Smooth muscle cell (in vitro differentiated cells): Measurements from ENCODE around the gene BOD1. TPM values are rescaled to one million over a fixed set of nuclear protein-coding genes. Genes with fewer than 3 reads are reported as not detected.

Experiments used
- DNase-seq: peaks from one replicate; lab custom pipeline; 2025; ENCODE audit not compliant: unreplicated experiment; lab: John Stamatoyannopoulos, UW
- H2AFZ ChIP-seq: fragments of 200-600 bp; sonication (generic); 2 replicates; pipeline ENCODE4 v1.6.0; 2016; ENCODE audit warnings: antibody characterized with exemption, low read depth, mild to moderate bottlenecking
- H3F3A ChIP-seq: fragments of 200-600 bp; sonication (generic); 2 replicates; pipeline ENCODE4 v1.6.0; 2017; ENCODE audit warnings: antibody characterized with exemption, low read depth
- H3K27ac ChIP-seq: fragments of 200-600 bp; sonication (generic); 2 replicates; pipeline ENCODE4 v1.5.1; 2016; ENCODE audit warnings: low read depth, mild to moderate bottlenecking
- H3K27me3 ChIP-seq: fragments of 200-600 bp; sonication (generic); 2 replicates; pipeline ENCODE4 v1.6.1; 2016; ENCODE audit warnings: low read depth, mild to moderate bottlenecking
- H3K36me3 ChIP-seq: fragments of 200-600 bp; sonication (generic); 2 replicates; pipeline ENCODE4 v1.5.1; 2016; ENCODE audit warnings: low read depth
- H3K4me1 ChIP-seq: fragments of 200-600 bp; sonication (generic); 2 replicates; pipeline ENCODE4 v1.5.1; 2016; ENCODE audit warnings: low read depth
- H3K4me2 ChIP-seq: fragments of 200-600 bp; sonication (generic); 2 replicates; pipeline ENCODE4 v1.6.0; 2016; ENCODE audit warnings: mild to moderate bottlenecking
- H3K4me3 ChIP-seq: fragments of 200-600 bp; sonication (generic); 2 replicates; pipeline ENCODE4 v1.5.1; 2016; ENCODE audit warnings: mild to moderate bottlenecking
- H3K79me2 ChIP-seq: fragments of 200-600 bp; sonication (generic); 2 replicates; pipeline ENCODE4 v1.6.0; 2016; ENCODE audit warnings: low read depth, mild to moderate bottlenecking
- H3K9ac ChIP-seq: fragments of 200-600 bp; sonication (generic); 2 replicates; pipeline ENCODE4 v1.6.0; 2016; ENCODE audit warnings: low read depth
- H3K9me3 ChIP-seq: fragments of 200-600 bp; sonication (generic); replicated peaks from 2 replicates; pipeline ENCODE4 v1.5.1; 2016; ENCODE audit warnings: low read depth
- H4K20me1 ChIP-seq: fragments of 200-600 bp; sonication (generic); 2 replicates; pipeline ENCODE4 v1.6.0; 2016; ENCODE audit warnings: low read depth
- WGBS: methylation state at CpG from one replicate; pipeline ENCODE4 v1.1.7; 2016; ENCODE audit warnings: low lambda C conversion rate; 5-methylcytosine and 5-hydroxymethylcytosine counted together
- polyA plus RNA-seq: library from polyadenylated mRNA; unstranded; fragments of >200 nt; fragmentation: Nextera tagmentation; extraction: Ambion mirVana; gene quantifications from 2 replicates; pipeline ENCODE4 v1.2.1, GENCODE V29; 2016
- total RNA-seq: library from RNA; depleted of rRNA; stranded (reverse); fragments of >200 nt; gene quantifications from 2 replicates; pipeline ENCODE4 v1.2.3, GENCODE V29; 2014
- TF ChIP-seq, protein P1 (sequence below): fragments of 200-600 bp; sonication (generic); IDR thresholded peaks from 2 replicates; pipeline ENCODE4 v1.5.1; 2017; ENCODE audit warnings: borderline replicate concordance, mild to moderate bottlenecking, antibody characterized with exemption; ENCODE audit not compliant: insufficient read depth, poor library complexity, severe bottlenecking

The BOD1 gene
- total and polyA plus RNA-seq, 2 experiments from 2014 or later = 56.5 to 58.3 TPM

DNA sequence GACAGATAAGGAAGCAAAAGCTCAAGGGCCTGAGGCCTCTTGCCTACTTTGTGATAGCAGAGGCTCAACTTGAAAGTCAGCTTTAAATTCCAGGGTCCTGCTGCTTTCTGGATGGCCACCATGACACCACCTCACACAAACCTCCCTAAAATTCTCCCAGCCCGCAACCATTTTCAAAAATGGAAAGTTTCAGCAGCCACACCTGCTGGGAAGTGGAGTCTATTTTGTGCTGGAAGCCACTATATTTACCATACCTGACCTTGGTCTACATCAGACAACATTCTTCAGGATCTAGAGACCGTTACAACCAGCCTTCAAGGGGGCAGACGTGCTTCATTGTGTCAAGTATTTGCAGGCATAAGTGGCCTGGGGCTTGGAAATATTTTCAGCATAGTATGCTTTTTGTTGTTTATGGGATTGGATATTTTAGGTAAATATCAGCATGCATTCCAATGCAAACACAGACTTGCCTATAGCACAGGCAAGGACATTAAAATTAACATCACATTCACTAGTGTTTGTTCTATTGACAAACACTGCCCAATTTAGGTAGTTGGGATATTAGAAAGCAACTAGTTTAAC, 50.9 kb downstream of the BOD1 start:
- H3K79me2 ChIP-seq = no peaks in the 10 kb centered on the region

DNA sequence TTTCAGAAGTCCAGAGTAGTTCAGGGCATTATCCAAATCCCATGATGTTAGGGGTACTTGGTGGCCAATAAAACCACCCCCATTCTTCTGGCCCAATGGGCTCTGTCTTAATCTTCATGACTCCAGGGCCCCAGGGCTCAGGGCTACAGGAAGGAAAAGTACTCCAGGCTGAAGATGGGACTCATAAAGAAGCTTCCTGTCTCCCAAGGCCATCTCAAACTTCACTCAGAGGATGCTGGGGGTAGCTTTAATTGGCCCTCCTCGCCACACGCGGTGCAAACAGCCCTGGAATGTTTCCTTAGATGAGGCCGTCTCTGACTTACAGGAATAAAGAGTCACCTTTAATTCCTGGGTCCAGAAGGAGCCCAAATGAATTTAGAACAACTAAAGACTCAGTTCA, 52.3 kb downstream of the BOD1 start:
- Histone ChIP-seq H3K4me1 (no peaks in the 10 kb centered on the region), H2AFZ (no peak overlapping the region), H3K36me3 (no peaks in the 10 kb centered on the region), H4K20me1 (no peaks in the 10 kb centered on the region), H3K27me3 (no peaks in the 10 kb centered on the region), H3K9me3 (no peaks in the 10 kb centered on the region), H3K9ac (no peak overlapping the region), H3K4me2 (no peak overlapping the region), H3K27ac (no peak overlapping the region), H3K4me3 (no peak overlapping the region), H3F3A (no peaks in the 10 kb centered on the region), H3K79me2 (no peaks in the 10 kb centered on the region)
- DNase-seq = no peak
- 75% methylated on average over 4 of the region's 4 CpGs for WGBS
- TF ChIP-seq, protein P1, sequence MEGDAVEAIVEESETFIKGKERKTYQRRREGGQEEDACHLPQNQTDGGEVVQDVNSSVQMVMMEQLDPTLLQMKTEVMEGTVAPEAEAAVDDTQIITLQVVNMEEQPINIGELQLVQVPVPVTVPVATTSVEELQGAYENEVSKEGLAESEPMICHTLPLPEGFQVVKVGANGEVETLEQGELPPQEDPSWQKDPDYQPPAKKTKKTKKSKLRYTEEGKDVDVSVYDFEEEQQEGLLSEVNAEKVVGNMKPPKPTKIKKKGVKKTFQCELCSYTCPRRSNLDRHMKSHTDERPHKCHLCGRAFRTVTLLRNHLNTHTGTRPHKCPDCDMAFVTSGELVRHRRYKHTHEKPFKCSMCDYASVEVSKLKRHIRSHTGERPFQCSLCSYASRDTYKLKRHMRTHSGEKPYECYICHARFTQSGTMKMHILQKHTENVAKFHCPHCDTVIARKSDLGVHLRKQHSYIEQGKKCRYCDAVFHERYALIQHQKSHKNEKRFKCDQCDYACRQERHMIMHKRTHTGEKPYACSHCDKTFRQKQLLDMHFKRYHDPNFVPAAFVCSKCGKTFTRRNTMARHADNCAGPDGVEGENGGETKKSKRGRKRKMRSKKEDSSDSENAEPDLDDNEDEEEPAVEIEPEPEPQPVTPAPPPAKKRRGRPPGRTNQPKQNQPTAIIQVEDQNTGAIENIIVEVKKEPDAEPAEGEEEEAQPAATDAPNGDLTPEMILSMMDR = no peak

More for the DNA sequence above, 50.9 kb downstream of the BOD1 start:
- Histone ChIP-seq H4K20me1 (no peaks in the 10 kb centered on the region), H3K4me1 (no peaks in the 10 kb centered on the region), H3K27me3 (no peaks in the 10 kb centered on the region), H3K27ac (no peak overlapping the region), H3K9me3 (no peaks in the 10 kb centered on the region), H3K9ac (no peak overlapping the region), H3K4me3 (no peak overlapping the region), H3K4me2 (no peak overlapping the region), H3F3A (no peaks in the 10 kb centered on the region), H3K36me3 (no peaks in the 10 kb centered on the region), H2AFZ (no peak overlapping the region)
- TF ChIP-seq, protein P1 = no peak
- 85% methylated on average over 3 of the region's 3 CpGs for WGBS
- DNase-seq = no peak

DNA sequence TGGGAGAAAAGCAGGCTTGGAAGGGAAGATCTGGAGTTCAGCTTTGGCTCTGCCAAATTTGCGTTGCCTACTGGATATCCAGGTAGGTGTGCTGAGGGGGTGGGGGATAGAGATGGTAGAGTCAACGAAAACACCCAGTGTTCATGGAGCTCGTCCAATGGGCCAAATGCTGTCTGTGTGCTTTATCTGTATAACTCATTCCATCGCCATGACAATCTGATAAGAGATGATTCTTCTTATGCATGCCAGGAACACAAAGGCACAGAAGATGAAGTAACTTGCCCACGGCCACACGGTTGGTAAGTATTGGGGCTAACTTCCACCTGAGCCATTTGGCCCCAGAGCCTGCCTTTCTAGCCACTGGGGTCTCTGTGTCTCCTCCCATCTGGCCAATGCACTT, 53.2 kb downstream of the BOD1 start:
- Histone ChIP-seq H3K27me3 (no peaks in the 10 kb centered on the region), H3K79me2 (no peaks in the 10 kb centered on the region), H3K4me3 (no peak overlapping the region), H3K9ac (no peak overlapping the region), H3K9me3 (no peaks in the 10 kb centered on the region), H3F3A (no peaks in the 10 kb centered on the region), H3K4me1 (no peaks in the 10 kb centered on the region), H4K20me1 (no peaks in the 10 kb centered on the region), H3K27ac (no peak overlapping the region), H2AFZ (no peak overlapping the region), H3K4me2 (no peak overlapping the region), H3K36me3 (no peaks in the 10 kb centered on the region)
- DNase-seq = no peak
- 90% methylated on average over 6 of the region's 6 CpGs for WGBS
- TF ChIP-seq, protein P1 = no peak

DNA sequence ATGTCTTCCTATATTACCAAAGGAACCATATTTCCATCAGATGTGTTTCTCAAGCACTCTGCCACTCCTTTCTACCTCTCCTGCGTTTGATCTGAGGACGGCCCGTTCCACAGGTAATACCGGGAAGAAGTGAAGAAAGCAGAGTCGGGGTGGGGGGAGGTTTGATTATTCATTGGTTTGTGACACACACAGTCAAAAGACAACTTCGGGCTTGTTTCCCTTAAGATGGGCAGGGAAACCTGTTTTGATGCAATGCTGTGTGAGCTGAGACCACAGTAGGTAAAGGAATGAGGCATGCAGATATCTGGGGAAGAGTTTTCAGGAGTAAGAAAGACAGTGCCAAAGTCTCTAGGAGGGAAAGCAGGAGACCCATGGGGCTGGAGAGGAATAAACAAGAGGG, 54.0 kb downstream of the BOD1 start:
- no peak for DNase-seq
- no peak overlapping the region for H3K9ac ChIP-seq
- no peaks in the 10 kb centered on the region for H4K20me1 ChIP-seq
- no peaks in the 10 kb centered on the region for H3K27me3 ChIP-seq
- no peak overlapping the region for H2AFZ ChIP-seq
- H3K4me3 ChIP-seq = no peak overlapping the region
- peaks cover 1% of the 10 kb centered on the region for H3K4me1 ChIP-seq
- TF ChIP-seq, protein P1 = no peak
- no peaks in the 10 kb centered on the region for H3F3A ChIP-seq
- WGBS = 95% methylated on average over 6 of the region's 6 CpGs
- H3K36me3 ChIP-seq = no peaks in the 10 kb centered on the region
- H3K27ac ChIP-seq = no peak overlapping the region
- H3K4me2 ChIP-seq = no peak overlapping the region
- H3K9me3 ChIP-seq = no peaks in the 10 kb centered on the region
- no peaks in the 10 kb centered on the region for H3K79me2 ChIP-seq
